HG03039 (cell line): ENCODE measurements around the gene LPO.

ENCODE experiments used
- ATAC-seq: cut with Tn5 transposase; IDR thresholded peaks from one replicate; pipeline ENCODE4 v1.9.1; 2021; ENCODE audit warnings: mild to moderate bottlenecking, moderate library complexity; ENCODE audit not compliant: unreplicated experiment

Gene LPO

DNA sequence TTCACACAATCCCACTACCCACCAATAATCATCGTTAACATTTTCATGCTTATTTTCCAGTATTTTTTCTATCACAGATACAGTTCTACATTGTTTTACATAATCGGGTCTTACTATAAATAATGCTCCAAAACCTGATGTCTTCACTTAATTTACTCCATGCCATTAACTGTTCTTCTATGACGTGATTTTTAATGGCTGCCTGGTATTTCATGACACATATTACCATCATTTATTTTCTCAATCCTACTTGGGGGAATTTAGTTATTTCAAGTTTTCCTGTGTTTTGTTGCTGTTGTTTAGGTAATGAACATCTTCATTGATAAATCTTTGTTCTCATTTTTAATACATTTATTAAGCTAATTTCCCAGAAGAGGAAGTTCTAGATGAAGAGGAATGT is 14.7 kb downstream of the LPO start:
- no peak for ATAC-seq

DNA sequence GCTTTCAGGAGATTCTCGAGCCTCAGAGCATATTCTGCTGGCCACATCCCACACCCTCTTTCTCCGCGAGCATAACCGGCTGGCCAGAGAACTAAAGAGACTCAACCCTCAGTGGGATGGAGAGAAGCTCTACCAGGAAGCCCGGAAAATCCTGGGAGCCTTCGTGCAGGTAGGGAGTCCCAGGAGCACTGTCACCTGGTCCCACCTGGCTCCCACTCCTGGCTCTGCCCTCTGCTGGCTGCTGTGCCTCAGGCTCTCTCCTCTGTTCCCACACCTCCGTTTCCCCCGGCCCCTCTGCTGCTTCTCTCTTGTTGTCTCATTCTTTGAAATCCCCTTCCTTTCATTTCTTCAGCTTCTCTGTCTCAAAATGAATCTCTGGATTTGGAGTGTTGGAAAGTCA is 16.4 kb downstream of the LPO start:
- ATAC-seq: no peak

DNA sequence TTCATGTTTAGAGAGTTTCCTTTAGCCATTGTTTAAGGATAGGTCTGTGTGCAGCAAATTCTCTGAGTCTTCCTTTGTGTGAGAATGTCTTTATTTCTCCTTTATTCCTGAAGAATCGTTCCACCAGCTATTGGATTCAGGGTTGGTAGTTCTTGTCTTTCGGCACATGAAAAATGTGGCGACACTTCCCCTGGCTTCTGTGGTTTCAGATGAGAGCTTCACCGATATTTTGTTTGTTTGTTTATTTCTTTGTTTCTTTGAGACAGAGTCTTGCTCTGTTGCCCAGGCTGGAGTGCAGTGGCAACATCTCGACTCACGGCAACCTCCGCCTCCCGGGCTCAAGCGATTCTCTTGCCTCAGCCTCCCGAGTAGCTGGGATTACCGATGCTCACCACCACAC is 23.8 kb downstream of the LPO start:
- ATAC-seq: no peak

DNA sequence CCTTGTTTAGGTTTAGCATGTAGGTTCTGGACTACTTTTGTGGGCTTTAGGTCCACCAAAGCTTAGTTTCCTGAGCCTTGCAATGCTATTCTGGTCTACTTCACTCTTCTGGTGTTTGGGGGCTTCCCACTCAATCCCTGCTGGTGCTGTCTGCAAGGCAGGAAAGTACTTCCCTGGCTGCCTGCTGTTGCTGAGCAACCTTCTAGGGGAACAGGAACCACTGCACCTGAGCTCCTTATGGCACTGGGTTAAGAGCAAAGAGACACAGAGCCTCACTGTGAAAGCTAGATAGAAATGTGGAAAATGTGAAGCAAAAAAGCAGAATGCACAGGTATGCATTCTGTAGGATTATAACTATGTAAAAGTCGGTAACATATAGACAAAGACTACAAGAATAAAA is 25.4 kb downstream of the LPO start:
- ATAC-seq: no peak

DNA sequence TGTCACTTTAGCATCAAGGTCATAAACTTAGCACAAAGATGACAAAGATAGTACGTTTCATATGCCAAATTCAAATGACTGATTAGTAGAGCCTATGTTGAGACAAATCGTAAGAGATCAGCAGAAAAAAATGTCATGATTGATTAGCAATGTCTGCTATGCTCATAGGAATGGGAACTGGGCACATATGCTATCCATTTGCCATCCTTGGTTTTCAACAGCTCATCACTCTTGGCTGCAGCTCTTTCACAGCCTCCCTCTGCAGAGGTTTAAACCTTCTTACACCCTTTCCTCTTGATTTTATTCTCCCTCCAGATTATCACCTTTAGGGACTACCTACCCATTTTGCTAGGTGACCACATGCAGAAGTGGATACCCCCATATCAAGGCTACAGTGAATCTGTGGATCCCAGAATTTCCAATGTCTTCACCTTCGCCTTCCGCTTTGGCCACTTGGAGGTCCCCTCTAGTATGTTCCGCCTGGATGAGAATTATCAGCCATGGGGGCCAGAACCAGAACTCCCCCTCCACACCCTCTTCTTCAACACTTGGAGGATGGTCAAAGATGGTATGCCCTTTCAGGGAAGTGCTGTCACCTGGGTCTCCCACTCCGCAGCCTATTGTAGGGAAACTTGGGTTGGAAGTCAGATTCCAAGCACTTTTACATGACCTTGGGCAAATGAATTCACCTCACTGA is 26.2 kb downstream of the LPO start:
- ATAC-seq: no peak

DNA sequence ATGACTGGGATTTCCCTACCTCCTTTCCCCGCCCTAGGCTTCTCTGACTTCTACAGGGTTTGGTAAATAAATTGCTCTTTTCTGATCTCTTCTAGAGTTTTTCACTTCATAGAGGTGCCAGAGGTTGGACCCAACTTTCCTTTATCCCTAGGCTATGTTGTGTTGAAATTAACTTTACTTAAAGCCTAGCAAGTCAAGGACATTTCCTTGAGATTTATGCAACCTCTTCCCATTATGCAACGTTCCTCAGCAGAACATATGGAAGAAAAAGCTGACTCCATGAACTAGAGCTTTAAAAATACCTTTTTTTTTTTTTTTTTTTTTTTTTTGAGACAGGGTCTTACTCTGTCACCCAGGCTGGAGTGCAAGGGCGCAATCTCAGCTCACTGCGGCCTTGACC is 26.9 kb downstream of the LPO start:
- no peak for ATAC-seq

GRCh38 chr17:58265902-58266875 is 27.8 kb downstream of the LPO start:
- ATAC-seq: no peak

GRCh38 chr17:58267347-58268324 is 29.3 kb downstream of the LPO start:
- ATAC-seq: no peak

DNA sequence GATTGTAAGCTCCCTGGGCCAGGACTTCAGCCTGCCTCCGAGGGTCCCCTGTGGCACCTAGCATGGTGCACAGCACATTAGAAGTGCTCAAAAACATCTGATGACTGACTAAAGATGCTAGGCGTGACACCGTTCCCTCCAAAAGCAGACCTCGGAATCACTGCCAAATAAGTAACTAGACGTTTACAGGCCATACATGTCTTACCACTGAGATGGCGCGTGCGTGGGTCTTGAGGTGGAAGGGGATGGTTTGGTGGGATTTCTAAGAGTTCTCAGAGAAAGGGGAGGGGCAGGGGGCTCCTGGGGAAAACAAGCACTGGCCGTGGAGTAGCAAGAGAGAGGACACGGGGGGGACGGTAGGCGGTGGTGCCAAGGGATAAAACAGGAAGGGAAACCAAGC is 29.9 kb downstream of the LPO start:
- ATAC-seq: no peak

GRCh38 chr17:58268774-58269556 is 30.6 kb downstream of the LPO start:
- ATAC-seq: no peak

DNA sequence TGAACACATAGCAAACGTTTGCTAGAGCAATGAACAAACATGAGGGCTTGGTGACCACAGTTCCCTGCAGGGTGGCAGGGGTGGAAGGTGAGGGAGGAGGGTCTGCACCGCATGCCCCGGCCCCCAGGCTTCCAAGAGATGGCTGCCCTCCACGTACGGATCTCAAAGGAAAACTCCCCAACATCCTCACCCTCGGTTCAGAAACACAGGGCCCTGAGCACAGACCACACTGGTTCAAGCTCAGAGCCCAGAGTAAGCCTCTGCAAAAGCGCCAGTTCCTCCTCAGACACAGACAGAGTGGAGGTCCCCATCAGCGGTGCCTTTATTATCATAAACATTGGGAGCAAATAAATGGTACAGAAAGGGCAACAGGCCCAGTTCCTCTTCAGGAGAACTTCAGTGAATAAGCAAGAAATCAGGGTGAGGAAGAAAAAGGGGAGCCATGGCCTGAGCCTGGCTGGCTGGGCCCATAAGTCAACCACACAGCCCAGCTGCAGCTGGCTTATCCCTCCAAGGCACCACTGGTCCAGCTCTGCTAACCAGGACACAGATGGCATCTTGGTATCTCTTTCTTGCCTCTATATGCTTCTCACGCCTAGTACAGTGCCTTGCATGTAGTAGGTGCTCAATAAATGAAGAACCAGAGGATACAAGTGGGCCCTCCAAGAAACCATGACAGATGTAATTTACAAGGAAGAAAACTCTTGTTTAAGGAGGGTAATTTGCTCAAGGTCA is 31.3 kb downstream of the LPO start:
- no peak for ATAC-seq

GRCh38 chr17:58270476-58271215 is 32.3 kb downstream of the LPO start:
- ATAC-seq: no peak

- ATAC-seq: no peak
Observed at GRCh38 chr17:58271216-58271931, 33.0 kb downstream of the LPO start.

GRCh38 chr17:58272367-58273280 is 34.2 kb downstream of the LPO start:
- no peak for ATAC-seq

GRCh38 chr17:58273453-58274104 is 35.2 kb downstream of the LPO start:
- ATAC-seq: no peak

GRCh38 chr17:58275417-58275816 is 37.0 kb downstream of the LPO start:
- ATAC-seq: no peak

DNA sequence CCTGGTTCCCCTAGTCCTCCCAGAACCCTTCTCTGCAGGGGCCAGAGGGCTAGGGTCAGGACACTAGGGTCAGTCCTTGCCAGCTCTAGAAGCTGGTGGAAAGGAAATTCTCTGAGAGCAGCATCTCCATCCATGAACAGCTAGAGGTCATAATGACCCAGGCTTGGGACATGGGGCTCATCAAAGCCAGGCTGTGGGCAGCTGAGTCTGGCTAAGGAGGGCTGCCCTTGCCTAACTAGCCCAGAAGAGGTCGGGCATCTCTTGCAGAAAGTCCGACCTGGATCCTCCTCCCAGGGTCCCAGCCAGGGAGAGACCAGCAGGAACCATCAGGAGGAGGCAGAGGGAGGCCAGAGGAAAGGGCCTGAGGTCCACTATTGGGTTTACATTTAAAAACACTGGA is 38.0 kb downstream of the LPO start:
- no peak for ATAC-seq
